ENCODE measurements around the gene ARHGAP11A.

ARHGAP11A gene

DNA sequence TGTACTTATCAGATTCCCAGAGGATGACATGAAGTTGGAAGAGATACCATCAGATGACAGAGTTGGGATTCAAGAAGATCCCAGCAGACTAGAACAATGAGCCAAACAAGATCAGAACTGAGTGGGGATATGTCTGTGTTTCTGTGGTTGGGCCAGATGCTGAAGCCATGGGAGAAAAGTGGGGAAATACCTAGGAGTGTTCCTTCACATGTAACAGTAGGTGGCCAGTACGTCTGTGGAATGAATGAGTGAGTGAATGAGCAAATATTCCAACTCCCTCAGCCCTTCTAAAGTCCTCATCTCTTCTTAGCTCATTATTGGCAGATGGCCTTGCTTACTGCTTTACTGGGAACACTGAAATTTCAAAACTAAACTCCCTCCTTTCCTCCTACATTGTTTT is 70.3 kb downstream of the ARHGAP11A start:
- DNase-seq (ENCODE audit: low read depth in 2 of 2), result no peak

- no peak for DNase-seq (ENCODE audit: low read depth in 2 of 2)
Observed at GRCh38 chr15:32687556-32687955, 72.3 kb downstream of the ARHGAP11A start.

DNA sequence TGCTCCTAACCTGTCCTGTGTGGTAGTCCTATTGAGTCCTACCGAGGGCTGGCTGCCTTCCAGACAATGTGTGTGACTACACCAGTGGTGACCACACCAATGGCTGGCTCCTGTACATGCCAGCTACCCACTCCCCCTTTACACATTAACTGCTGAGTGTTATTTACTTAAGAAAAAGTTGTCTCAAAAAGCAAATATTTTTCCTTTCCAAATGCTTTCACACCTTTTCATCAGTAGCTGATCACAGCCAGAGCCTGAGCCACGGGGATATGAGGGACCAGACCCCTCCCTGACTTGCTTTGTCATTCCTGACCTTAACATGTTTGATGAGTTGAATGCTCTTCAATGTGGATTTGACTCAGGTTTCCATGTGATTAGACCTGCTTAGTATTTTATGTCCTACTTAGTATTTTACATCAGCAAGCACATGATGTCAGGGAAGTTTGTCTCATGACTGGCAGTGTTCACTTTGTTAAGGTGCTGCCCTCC is 72.9 kb downstream of the ARHGAP11A start:
- no peak for DNase-seq (ENCODE audit: low read depth in 2 of 2)

Measured in activated CD4-positive, alpha-beta T cell treated with anti-CD3 and anti-CD28 coated beads for 24 hours (primary cell).